HCT116 (cell line): ENCODE data around the gene PXN. TPM values are rescaled to one million over a fixed set of nuclear protein-coding genes. Genes with fewer than 3 reads are reported as not detected.

Source experiments
- ATAC-seq: fragments of 200-7000 bp; cut with Tn5 transposase; 2 replicates; pipeline ENCODE4 v1.9.1; 2020; ENCODE audit warnings: mild to moderate bottlenecking, moderate library complexity
- BruUV-seq: library from RNA; stranded (reverse); fragments of 400-500 nt; replicated peaks from 2 replicates; lab custom pipeline; 2021; lab: Mats Ljungman, UMichigan
- CTCF ChIA-PET: fragments of 300-600 bp; sonication (Branson Sonifier 250); formaldehyde crosslinking; loops from one replicate; lab custom pipeline; 2021; ENCODE audit warnings: antibody characterized with exemption; lab: Charles Lee
- POLR2A ChIA-PET: fragments of 300-600, 350-600 bp; sonication (Branson Sonifier 250); formaldehyde crosslinking; loops from one replicate; lab custom pipeline; 2021; ENCODE audit warnings: antibody characterized with exemption; lab: Charles Lee
- RAD21 ChIA-PET, 2 experiments: fragments of 300-600 bp; sonication (Branson Sonifier 250); formaldehyde crosslinking; loops; one replicate each; lab custom pipeline; 2023; ENCODE audit warnings: low total read pairs in 2 of 2; ENCODE audit not compliant: uncharacterized antibody in 2 of 2, unreplicated experiment in 2 of 2, low non-redundant PET in 1 of 2; lab: Charles Lee
- DNase-seq: peaks from one replicate; pipeline ENCODE4 v3.0.0-alpha.2; 2010; ENCODE audit warnings: low read depth, low spot score
- H2AFZ ChIP-seq: fragments of 200-600 bp; shearing (Covaris generic), sonication (generic); 2 replicates; pipeline ENCODE4 v1.6.1; 2017; ENCODE audit warnings: low read depth, mixed run types, mixed read lengths, antibody characterized with exemption, low read length; ENCODE audit not compliant: poor library complexity, severe bottlenecking
- H3K27ac ChIP-seq: 2 replicates; pipeline ENCODE4 v1.5.1; 2012; ENCODE audit warnings: low read depth, low read length
- H3K27me3 ChIP-seq: fragments of 200-600 bp; sonication (generic); 2 replicates; pipeline ENCODE4 v1.6.1; 2016; ENCODE audit warnings: mixed run types, low read length, mixed read lengths; ENCODE audit not compliant: insufficient read depth
- H3K36me3 ChIP-seq, 2 experiments: fragments of 200-500 bp in 1 of 2; fragments of 200-600 bp in 1 of 2; sonication (Bioruptor generic) in 1 of 2; sonication (generic) in 1 of 2; 2 replicates each; pipeline versions ENCODE4 v1.5.1 to v1.6.1; 2014 to 2016; ENCODE audit warnings: low read length in 2 of 2, inconsistent platforms in 1 of 2, mixed read lengths in 1 of 2, mixed run types in 1 of 2; ENCODE audit not compliant: insufficient read depth in 2 of 2, control insufficient read depth in 1 of 2
- H3K4me1 ChIP-seq, 2 experiments: fragments of 200-600 bp in 1 of 2; sonication (generic) in 1 of 2; 2 replicates each; pipeline versions ENCODE4 v1.5.1 to v1.6.1; 2012 to 2017; ENCODE audit warnings: low read length in 2 of 2, inconsistent platforms in 1 of 2, mild to moderate bottlenecking in 1 of 2, mixed read lengths in 1 of 2, mixed run types in 1 of 2, moderate library complexity in 1 of 2; ENCODE audit not compliant: insufficient read depth in 2 of 2, control insufficient read depth in 1 of 2
- H3K4me2 ChIP-seq: fragments of 200-600 bp; sonication (generic); 2 replicates; pipeline ENCODE4 v1.6.1; 2017; ENCODE audit warnings: mixed run types, low read length, mixed read lengths
- H3K4me3 ChIP-seq, 2 experiments: fragments of 200-600 bp in 1 of 2; sonication (generic) in 1 of 2; replicated peaks in 1 of 2; 2 replicates each; pipeline ENCODE4 v1.5.1; 2011 to 2016; ENCODE audit warnings: low read length in 2 of 2, control low read depth in 1 of 2, low read depth in 1 of 2, mild to moderate bottlenecking in 1 of 2, mixed read lengths in 1 of 2, mixed run types in 1 of 2
- H3K79me2 ChIP-seq: fragments of 200-600 bp; sonication (generic); 2 replicates; pipeline ENCODE4 v1.6.1; 2017; ENCODE audit warnings: mild to moderate bottlenecking, mixed run types, low read length, moderate library complexity, mixed read lengths; ENCODE audit not compliant: insufficient read depth
- H3K9ac ChIP-seq: fragments of 200-600 bp; sonication (generic); 2 replicates; pipeline ENCODE4 v1.6.1; 2016; ENCODE audit warnings: low read length, mixed read lengths
- H3K9me2 ChIP-seq: fragments of 200-600 bp; sonication (generic), shearing (Covaris generic); 2 replicates; pipeline ENCODE4 v1.6.1; 2017; ENCODE audit warnings: mixed run types, mild to moderate bottlenecking, moderate library complexity; ENCODE audit not compliant: insufficient read depth
- H3K9me3 ChIP-seq, 2 experiments: fragments of 200-500 bp in 1 of 2; fragments of 200-600 bp in 1 of 2; sonication (Bioruptor generic) in 1 of 2; sonication (generic) in 1 of 2; 2 replicates each; pipeline ENCODE4 v1.6.1; 2014 to 2017; ENCODE audit warnings: low read length in 2 of 2, mixed read lengths in 2 of 2, inconsistent platforms in 1 of 2, low read depth in 1 of 2, mild to moderate bottlenecking in 1 of 2, mixed run types in 1 of 2, moderate library complexity in 1 of 2; ENCODE audit not compliant: control insufficient read depth in 1 of 2, insufficient read depth in 1 of 2
- H4K20me1 ChIP-seq: fragments of 200-600 bp; sonication (generic), shearing (Covaris generic); 2 replicates; pipeline ENCODE4 v1.6.1; 2017; ENCODE audit warnings: mixed run types, mild to moderate bottlenecking, moderate library complexity; ENCODE audit not compliant: insufficient read depth
- CBX3 ChIP-seq: IDR thresholded peaks from 2 replicates; pipeline ENCODE4 v1.6.1; 2012; ENCODE audit warnings: low read depth
- ELF1 ChIP-seq: IDR thresholded peaks from 2 replicates; pipeline ENCODE4 v1.6.1; 2012; ENCODE audit warnings: low read depth, borderline replicate concordance
- EZH2phosphoT487 ChIP-seq: fragments of 200-600 bp; IDR thresholded peaks from 2 replicates; pipeline ENCODE4 v1.6.1; 2018; ENCODE audit warnings: antibody characterized with exemption, borderline replicate concordance
- FOSL1 ChIP-seq: IDR thresholded peaks from 2 replicates; pipeline ENCODE4 v1.6.1; 2012; ENCODE audit warnings: low read depth
- JUND ChIP-seq: IDR thresholded peaks from 2 replicates; pipeline ENCODE4 v1.6.1; 2012
- POLR2A ChIP-seq: IDR thresholded peaks from 2 replicates; pipeline ENCODE4 v1.7.0; 2011; ENCODE audit warnings: borderline replicate concordance; ENCODE audit not compliant: insufficient read depth, insufficient read length; ENCODE audit errors: extremely low read depth
- RAD21 ChIP-seq: IDR thresholded peaks from 2 replicates; pipeline ENCODE4 v1.6.1; 2012; ENCODE audit warnings: low read depth, mild to moderate bottlenecking
- SIN3A ChIP-seq: IDR thresholded peaks from 2 replicates; pipeline ENCODE4 v1.6.1; 2012; ENCODE audit warnings: low read depth
- SP1 ChIP-seq: IDR thresholded peaks from 2 replicates; pipeline ENCODE4 v1.6.1; 2012; ENCODE audit warnings: low read depth
- SRF ChIP-seq: IDR thresholded peaks from 2 replicates; pipeline ENCODE4 v1.6.1; 2012; ENCODE audit warnings: low read depth
- YY1 ChIP-seq: IDR thresholded peaks from 2 replicates; pipeline ENCODE4 v1.6.1; 2011; ENCODE audit warnings: low read length, low read depth, moderate library complexity, mild to moderate bottlenecking; ENCODE audit not compliant: insufficient replicate concordance; ENCODE audit errors: extremely low read depth
- ZFX ChIP-seq: fragments of 450-650 bp; IDR thresholded peaks from 2 replicates; pipeline ENCODE4 v1.6.1; 2017
- ZNF274 ChIP-seq: fragments of 200-500 bp; sonication (Bioruptor generic); IDR thresholded peaks from 2 replicates; pipeline ENCODE4 v1.6.1; 2014; ENCODE audit warnings: mild to moderate bottlenecking, low read depth, low read length, inconsistent platforms
- intact Hi-C: fragments of 100-400 bp; cut with micrococcal nuclease; formaldehyde crosslinking; loops from 2 replicates; pipeline ENCODE4 v1.10.0; 2022
- total RNA-seq: library from RNA; stranded (reverse); gene quantifications from one replicate; pipeline ENCODE4 v1.2.1, GENCODE V29; 2021; ENCODE audit not compliant: unreplicated experiment
- TF ChIP-seq, protein P1 (sequence below): IDR thresholded peaks from 2 replicates; pipeline ENCODE4 v1.6.1; 2012
- TF ChIP-seq, protein P2 (sequence below): IDR thresholded peaks from 2 replicates; pipeline ENCODE4 v1.6.1; 2011; ENCODE audit warnings: mild to moderate bottlenecking, low read length, moderate library complexity; ENCODE audit not compliant: insufficient replicate concordance; ENCODE audit errors: extremely low read depth
- TF ChIP-seq, protein P3 (sequence below): IDR thresholded peaks from 2 replicates; pipeline ENCODE4 v1.6.1; 2012
- TF ChIP-seq, protein P4 (sequence below), 3 experiments: fragments of 200-600 bp in 1 of 3; sonication (generic) in 1 of 3; IDR thresholded peaks in 2 of 3; conservative IDR thresholded peaks in 1 of 3; 2 replicates each; pipeline ENCODE4 v1.5.1; 2012 to 2017; ENCODE audit warnings: low read depth in 2 of 3, low read length in 2 of 3, antibody characterized with exemption in 1 of 3, borderline replicate concordance in 1 of 3, control low read depth in 1 of 3, mild to moderate bottlenecking in 1 of 3, mixed read lengths in 1 of 3, mixed run types in 1 of 3, moderate library complexity in 1 of 3; ENCODE audit not compliant: insufficient read depth in 1 of 3
- TF ChIP-seq, protein P5 (sequence below): IDR thresholded peaks from 2 replicates; pipeline ENCODE4 v1.6.1; 2012; ENCODE audit warnings: low read depth

The PXN gene
- total RNA-seq, 1 experiment from 2014 or later = 211 TPM

DNA sequence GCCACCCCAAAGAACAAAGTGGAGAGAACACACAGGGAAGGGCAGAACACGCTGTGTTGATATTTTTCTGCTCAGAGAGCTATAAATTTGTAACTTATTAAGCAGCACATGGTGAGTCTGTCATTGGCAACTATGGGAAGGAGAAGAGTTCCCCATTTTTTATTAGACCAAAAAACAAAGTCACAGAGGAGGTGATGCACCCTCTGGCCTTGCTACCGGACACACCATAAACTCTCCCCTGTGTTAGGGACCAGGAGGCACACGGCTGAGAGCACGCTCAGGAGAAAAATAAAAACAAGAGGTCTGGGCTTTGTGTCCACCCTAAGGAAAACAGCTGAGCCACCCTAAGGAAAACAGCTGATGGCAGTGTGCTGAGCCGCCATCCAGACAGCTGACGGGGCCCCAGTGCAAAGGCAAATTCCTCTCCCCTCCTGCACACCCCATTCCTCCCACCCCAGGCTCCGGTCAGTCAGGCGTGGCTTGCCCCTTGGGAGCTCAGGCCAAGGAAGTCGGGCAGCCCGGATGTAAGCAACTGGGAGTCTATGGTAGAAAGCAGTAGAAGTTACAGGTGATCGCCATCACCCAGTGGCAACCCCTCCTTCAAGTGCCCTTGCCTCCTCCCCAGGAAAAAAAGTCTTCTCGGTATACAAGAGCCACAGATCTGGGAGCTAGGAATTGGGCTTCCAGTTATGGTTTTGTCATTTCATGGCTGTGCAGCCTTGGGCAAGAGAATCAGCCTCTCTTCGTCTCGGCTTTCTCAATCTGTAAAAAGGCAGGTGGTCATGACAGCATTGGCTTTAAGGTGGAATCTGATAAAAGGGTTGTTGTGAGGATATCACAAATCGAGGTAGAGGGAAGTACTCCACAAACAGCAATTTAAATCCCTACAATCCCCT lies 2.4 kb downstream of the PXN start:
- no peak for DNase-seq
- POLR2A ChIA-PET = interaction anchor here (1.4 to 8.6 kb wide), 5 partner anchors 15 to 67 kb away, joined by 5 to 123 read pairs (median 31); partner anchors contain the start of genes RNU4-1, RNU4-2 and RPLP0
- intact Hi-C loops = no loop called here
- TF ChIP-seq EZH2phosphoT487 (no peak), ELF1 (no peak), JUND (no peak), POLR2A (no peak), RAD21 (no peak), SP1 (no peak), CBX3 (no peak), SIN3A (no peak), YY1 (no peak), ZNF274 (no peak), SRF (no peak), FOSL1 (no peak), ZFX (no peak)
- TF ChIP-seq, protein P1, sequence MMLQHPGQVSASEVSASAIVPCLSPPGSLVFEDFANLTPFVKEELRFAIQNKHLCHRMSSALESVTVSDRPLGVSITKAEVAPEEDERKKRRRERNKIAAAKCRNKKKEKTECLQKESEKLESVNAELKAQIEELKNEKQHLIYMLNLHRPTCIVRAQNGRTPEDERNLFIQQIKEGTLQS = no peak
- TF ChIP-seq, protein P2, sequence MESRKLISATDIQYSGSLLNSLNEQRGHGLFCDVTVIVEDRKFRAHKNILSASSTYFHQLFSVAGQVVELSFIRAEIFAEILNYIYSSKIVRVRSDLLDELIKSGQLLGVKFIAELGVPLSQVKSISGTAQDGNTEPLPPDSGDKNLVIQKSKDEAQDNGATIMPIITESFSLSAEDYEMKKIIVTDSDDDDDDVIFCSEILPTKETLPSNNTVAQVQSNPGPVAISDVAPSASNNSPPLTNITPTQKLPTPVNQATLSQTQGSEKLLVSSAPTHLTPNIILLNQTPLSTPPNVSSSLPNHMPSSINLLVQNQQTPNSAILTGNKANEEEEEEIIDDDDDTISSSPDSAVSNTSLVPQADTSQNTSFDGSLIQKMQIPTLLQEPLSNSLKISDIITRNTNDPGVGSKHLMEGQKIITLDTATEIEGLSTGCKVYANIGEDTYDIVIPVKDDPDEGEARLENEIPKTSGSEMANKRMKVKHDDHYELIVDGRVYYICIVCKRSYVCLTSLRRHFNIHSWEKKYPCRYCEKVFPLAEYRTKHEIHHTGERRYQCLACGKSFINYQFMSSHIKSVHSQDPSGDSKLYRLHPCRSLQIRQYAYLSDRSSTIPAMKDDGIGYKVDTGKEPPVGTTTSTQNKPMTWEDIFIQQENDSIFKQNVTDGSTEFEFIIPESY = no peak
- TF ChIP-seq, protein P3, sequence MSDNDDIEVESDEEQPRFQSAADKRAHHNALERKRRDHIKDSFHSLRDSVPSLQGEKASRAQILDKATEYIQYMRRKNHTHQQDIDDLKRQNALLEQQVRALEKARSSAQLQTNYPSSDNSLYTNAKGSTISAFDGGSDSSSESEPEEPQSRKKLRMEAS = no peak
- TF ChIP-seq, protein P4, sequence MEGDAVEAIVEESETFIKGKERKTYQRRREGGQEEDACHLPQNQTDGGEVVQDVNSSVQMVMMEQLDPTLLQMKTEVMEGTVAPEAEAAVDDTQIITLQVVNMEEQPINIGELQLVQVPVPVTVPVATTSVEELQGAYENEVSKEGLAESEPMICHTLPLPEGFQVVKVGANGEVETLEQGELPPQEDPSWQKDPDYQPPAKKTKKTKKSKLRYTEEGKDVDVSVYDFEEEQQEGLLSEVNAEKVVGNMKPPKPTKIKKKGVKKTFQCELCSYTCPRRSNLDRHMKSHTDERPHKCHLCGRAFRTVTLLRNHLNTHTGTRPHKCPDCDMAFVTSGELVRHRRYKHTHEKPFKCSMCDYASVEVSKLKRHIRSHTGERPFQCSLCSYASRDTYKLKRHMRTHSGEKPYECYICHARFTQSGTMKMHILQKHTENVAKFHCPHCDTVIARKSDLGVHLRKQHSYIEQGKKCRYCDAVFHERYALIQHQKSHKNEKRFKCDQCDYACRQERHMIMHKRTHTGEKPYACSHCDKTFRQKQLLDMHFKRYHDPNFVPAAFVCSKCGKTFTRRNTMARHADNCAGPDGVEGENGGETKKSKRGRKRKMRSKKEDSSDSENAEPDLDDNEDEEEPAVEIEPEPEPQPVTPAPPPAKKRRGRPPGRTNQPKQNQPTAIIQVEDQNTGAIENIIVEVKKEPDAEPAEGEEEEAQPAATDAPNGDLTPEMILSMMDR (IDR thresholded peaks at IDR 0.05 in 2 of 3, conservative IDR thresholded peaks at IDR 0.05 in 1 of 3; ENCODE audit: borderline replicate concordance in 1 of 3, insufficient read depth in 1 of 3, low read depth in 2 of 3, low read length in 2 of 3) = no peak
- TF ChIP-seq, protein P5, sequence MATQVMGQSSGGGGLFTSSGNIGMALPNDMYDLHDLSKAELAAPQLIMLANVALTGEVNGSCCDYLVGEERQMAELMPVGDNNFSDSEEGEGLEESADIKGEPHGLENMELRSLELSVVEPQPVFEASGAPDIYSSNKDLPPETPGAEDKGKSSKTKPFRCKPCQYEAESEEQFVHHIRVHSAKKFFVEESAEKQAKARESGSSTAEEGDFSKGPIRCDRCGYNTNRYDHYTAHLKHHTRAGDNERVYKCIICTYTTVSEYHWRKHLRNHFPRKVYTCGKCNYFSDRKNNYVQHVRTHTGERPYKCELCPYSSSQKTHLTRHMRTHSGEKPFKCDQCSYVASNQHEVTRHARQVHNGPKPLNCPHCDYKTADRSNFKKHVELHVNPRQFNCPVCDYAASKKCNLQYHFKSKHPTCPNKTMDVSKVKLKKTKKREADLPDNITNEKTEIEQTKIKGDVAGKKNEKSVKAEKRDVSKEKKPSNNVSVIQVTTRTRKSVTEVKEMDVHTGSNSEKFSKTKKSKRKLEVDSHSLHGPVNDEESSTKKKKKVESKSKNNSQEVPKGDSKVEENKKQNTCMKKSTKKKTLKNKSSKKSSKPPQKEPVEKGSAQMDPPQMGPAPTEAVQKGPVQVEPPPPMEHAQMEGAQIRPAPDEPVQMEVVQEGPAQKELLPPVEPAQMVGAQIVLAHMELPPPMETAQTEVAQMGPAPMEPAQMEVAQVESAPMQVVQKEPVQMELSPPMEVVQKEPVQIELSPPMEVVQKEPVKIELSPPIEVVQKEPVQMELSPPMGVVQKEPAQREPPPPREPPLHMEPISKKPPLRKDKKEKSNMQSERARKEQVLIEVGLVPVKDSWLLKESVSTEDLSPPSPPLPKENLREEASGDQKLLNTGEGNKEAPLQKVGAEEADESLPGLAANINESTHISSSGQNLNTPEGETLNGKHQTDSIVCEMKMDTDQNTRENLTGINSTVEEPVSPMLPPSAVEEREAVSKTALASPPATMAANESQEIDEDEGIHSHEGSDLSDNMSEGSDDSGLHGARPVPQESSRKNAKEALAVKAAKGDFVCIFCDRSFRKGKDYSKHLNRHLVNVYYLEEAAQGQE = no peak

More for the DNA sequence above, 2.4 kb downstream of the PXN start:
- ChIA-PET CTCF (interaction anchor here (0.9 to 8.7 kb wide), 3 partner anchors 28 to 62 kb away, joined by 6 to 181 read pairs (median 9); partner anchors contain the start of gene RPLP0), RAD21 (interaction anchor here (4.4 to 6.5 kb wide), 2 partner anchors 33 to 34 kb away, joined by 33 to 62 read pairs; no protein-coding TSS in a partner anchor)
- Histone ChIP-seq H3K4me2 (peak overlapping the region; percentile 85), H3K9me3 (no peaks in the 10 kb centered on the region), H3K79me2 (peaks cover 73% of the 10 kb centered on the region), H3K27me3 (no peaks in the 10 kb centered on the region), H3K27ac (peak overlapping the region; percentile 93), H3K9me2 (no peaks in the 10 kb centered on the region), H2AFZ (no peak overlapping the region), H4K20me1 (no peaks in the 10 kb centered on the region; the same call in 1 of the 2 replicates), H3K9ac (peak overlapping the region; percentile 89), H3K4me1 (peaks cover 46 to 74% of the 10 kb centered on the region in 2 experiments), H3K36me3 (peaks cover 0 to 7% of the 10 kb centered on the region in 2 experiments; a peak in 1 of 4 replicates), H3K4me3 (peak overlapping the region; percentile 66 to 85)
- BruUV-seq = TSS peak; percentile 37
- ATAC-seq = no peak
